Measurements from ENCODE around the gene PCYT1A.

Gene PCYT1A

GRCh38 chr3:196198081-196198675, 89.3 kb downstream of the PCYT1A start:
- ATAC-seq: no peak
- TF ChIP-seq PPARA (CRISPR knock-in tag; IDR thresholded peaks at IDR 0.05; ENCODE audit: borderline replicate concordance) (no peak), CSDC2 (CRISPR knock-in tag; IDR thresholded peaks at IDR 0.05) (no peak), TSHZ2 (CRISPR knock-in tag; IDR thresholded peaks at IDR 0.05) (no peak), ZFP3 (CRISPR knock-in tag; IDR thresholded peaks at IDR 0.05) (no peak)

- no peak for ATAC-seq
- TF ChIP-seq CSDC2 (CRISPR knock-in tag; IDR thresholded peaks at IDR 0.05) (no peak), OSR1 (CRISPR knock-in tag; IDR thresholded peaks at IDR 0.05) (no peak), ESRRG (CRISPR knock-in tag; IDR thresholded peaks at IDR 0.05) (no peak), PPARA (CRISPR knock-in tag; IDR thresholded peaks at IDR 0.05; ENCODE audit: borderline replicate concordance) (no peak), RARB (CRISPR knock-in tag; IDR thresholded peaks at IDR 0.05) (no peak), POU6F1 (CRISPR knock-in tag; IDR thresholded peaks at IDR 0.05; ENCODE audit: borderline replicate concordance, low read depth) (no peak), GLIS3 (CRISPR knock-in tag; IDR thresholded peaks at IDR 0.05) (no peak), BACH2 (CRISPR knock-in tag; IDR thresholded peaks at IDR 0.05; ENCODE audit: borderline replicate concordance) (no peak), ZNF70 (CRISPR knock-in tag; IDR thresholded peaks at IDR 0.05) (no peak), ZNF8 (CRISPR knock-in tag; IDR thresholded peaks at IDR 0.05) (no peak), SNAI2 (CRISPR knock-in tag; IDR thresholded peaks at IDR 0.05) (no peak), PATZ1 (CRISPR knock-in tag; IDR thresholded peaks at IDR 0.05; ENCODE audit: borderline replicate concordance) (no peak), ZFP3 (CRISPR knock-in tag; IDR thresholded peaks at IDR 0.05) (no peak), ZFP30 (CRISPR knock-in tag; IDR thresholded peaks at IDR 0.05) (no peak), TSHZ2 (CRISPR knock-in tag; IDR thresholded peaks at IDR 0.05) (no peak), ZC3H10 (CRISPR knock-in tag; IDR thresholded peaks at IDR 0.05) (no peak), CREB5 (CRISPR knock-in tag; IDR thresholded peaks at IDR 0.05; ENCODE audit: low read depth) (no peak), ISL1 (CRISPR knock-in tag; IDR thresholded peaks at IDR 0.05) (no peak), ZNF565 (CRISPR knock-in tag; conservative IDR thresholded peaks at IDR 0.05; ENCODE audit: low read depth) (no peak)
Observed at GRCh38 chr3:196197524-196197923, 90.0 kb downstream of the PCYT1A start.

- ATAC-seq: no peak
- no peak for TF ChIP-seq CSDC2 (CRISPR knock-in tag; IDR thresholded peaks at IDR 0.05)
- no peak for TF ChIP-seq OSR1 (CRISPR knock-in tag; IDR thresholded peaks at IDR 0.05)
- TF ChIP-seq ZFP30 (CRISPR knock-in tag; IDR thresholded peaks at IDR 0.05): no peak
Observed at GRCh38 chr3:196195664-196196265, 91.8 kb downstream of the PCYT1A start.

Data from SK-N-SH treated with all-trans-retinoic acid at 6 μM for 48 hours (cell line).